SK-N-SH treated with all-trans-retinoic acid at 6 μM for 48 hours (cell line): ENCODE measurements around the gene TFG.

ENCODE experiments used
- ATAC-seq: fragments of 200-7000 bp; cut with Tn5 transposase; 3 replicates; pipeline ENCODE4 v1.9.1; 2020; ENCODE audit warnings: mild to moderate bottlenecking, moderate library complexity
- ARNTL ChIP-seq: fragments of 450-650 bp; formaldehyde crosslinking; IDR thresholded peaks from 2 replicates; pipeline ENCODE4 v1.5.0; 2020; ENCODE audit warnings: low read depth, mild to moderate bottlenecking, moderate library complexity, borderline replicate concordance
- BACH2 ChIP-seq: fragments of 250-450 bp; sonication (Bioruptor Pico); IDR thresholded peaks from 2 replicates; pipeline ENCODE4 v1.9.0; 2021; ENCODE audit warnings: mild to moderate bottlenecking, borderline replicate concordance
- CSDC2 ChIP-seq: fragments of 250-450 bp; sonication (Bioruptor Pico); IDR thresholded peaks from 2 replicates; pipeline ENCODE4 v1.5.0; 2020; ENCODE audit warnings: mild to moderate bottlenecking, moderate library complexity
- CSRNP3 ChIP-seq: fragments of 250-450 bp; sonication (Bioruptor Pico); IDR thresholded peaks from 2 replicates; pipeline ENCODE4 v1.5.1; 2021; ENCODE audit warnings: mild to moderate bottlenecking, moderate library complexity
- ESRRG ChIP-seq: fragments of 250-450 bp; sonication (Bioruptor Pico); IDR thresholded peaks from 2 replicates; pipeline ENCODE4 v1.6.1; 2021; ENCODE audit warnings: mild to moderate bottlenecking
- GLIS3 ChIP-seq: fragments of 250-450 bp; sonication (Bioruptor Pico); IDR thresholded peaks from 2 replicates; pipeline ENCODE4 v1.5.0; 2020; ENCODE audit warnings: mild to moderate bottlenecking, moderate library complexity
- ISL1 ChIP-seq: fragments of 250-450 bp; sonication (Bioruptor Pico); IDR thresholded peaks from 2 replicates; pipeline ENCODE4 v2.1.2; 2022; ENCODE audit warnings: mild to moderate bottlenecking, moderate library complexity
- OSR1 ChIP-seq: fragments of 250-450 bp; sonication (Bioruptor Pico); IDR thresholded peaks from 2 replicates; pipeline ENCODE4 v1.8.0; 2022; ENCODE audit warnings: moderate library complexity, mild to moderate bottlenecking, inconsistent platforms
- POU6F1 ChIP-seq: fragments of 250-450 bp; sonication (Bioruptor Pico); IDR thresholded peaks from 2 replicates; pipeline ENCODE4 v1.8.0; 2021; ENCODE audit warnings: low read depth, mild to moderate bottlenecking, moderate library complexity, borderline replicate concordance
- PPARA ChIP-seq: fragments of 250-450 bp; sonication (Bioruptor Pico); IDR thresholded peaks from 2 replicates; pipeline ENCODE4 v1.5.0; 2020; ENCODE audit warnings: mild to moderate bottlenecking, borderline replicate concordance
- TOX ChIP-seq: fragments of 250-450 bp; sonication (Bioruptor Pico); IDR thresholded peaks from 2 replicates; pipeline ENCODE4 v1.8.0; 2021; ENCODE audit warnings: mild to moderate bottlenecking, moderate library complexity, borderline replicate concordance
- ZC3H10 ChIP-seq: fragments of 250-450 bp; sonication (Bioruptor Pico); IDR thresholded peaks from 2 replicates; pipeline ENCODE4 v1.5.1; 2021; ENCODE audit warnings: mild to moderate bottlenecking, moderate library complexity
- ZFP3 ChIP-seq: fragments of 250-450 bp; sonication (Bioruptor Pico); IDR thresholded peaks from 2 replicates; pipeline ENCODE4 v1.5.0; 2020; ENCODE audit warnings: mild to moderate bottlenecking, moderate library complexity
- ZFP30 ChIP-seq: fragments of 450-650 bp; formaldehyde crosslinking; IDR thresholded peaks from 2 replicates; pipeline ENCODE4 v1.5.0; 2022; ENCODE audit warnings: mild to moderate bottlenecking, moderate library complexity
- ZNF565 ChIP-seq: fragments of 450-650 bp; formaldehyde crosslinking; conservative IDR thresholded peaks from 2 replicates; pipeline ENCODE4 v1.5.0; 2020; ENCODE audit warnings: low read depth, mild to moderate bottlenecking, moderate library complexity
- ZNF70 ChIP-seq: fragments of 450-650 bp; formaldehyde crosslinking; IDR thresholded peaks from 2 replicates; pipeline ENCODE4 v1.5.0; 2020; ENCODE audit warnings: mild to moderate bottlenecking, moderate library complexity
- ZNF8 ChIP-seq: fragments of 450-650 bp; formaldehyde crosslinking; IDR thresholded peaks from 2 replicates; pipeline ENCODE4 v1.5.0; 2020; ENCODE audit warnings: mild to moderate bottlenecking, moderate library complexity
- TF ChIP-seq, protein P1 (sequence below): fragments of 250-450 bp; sonication (Bioruptor Pico); IDR thresholded peaks from 2 replicates; pipeline ENCODE4 v1.5.0; 2020; ENCODE audit warnings: mild to moderate bottlenecking, moderate library complexity
- TF ChIP-seq, protein P2 (sequence below): fragments of 250-450 bp; sonication (Bioruptor Pico); IDR thresholded peaks from 2 replicates; pipeline ENCODE4 v1.5.1; 2020; ENCODE audit warnings: low read depth, mild to moderate bottlenecking, moderate library complexity

The TFG gene

DNA sequence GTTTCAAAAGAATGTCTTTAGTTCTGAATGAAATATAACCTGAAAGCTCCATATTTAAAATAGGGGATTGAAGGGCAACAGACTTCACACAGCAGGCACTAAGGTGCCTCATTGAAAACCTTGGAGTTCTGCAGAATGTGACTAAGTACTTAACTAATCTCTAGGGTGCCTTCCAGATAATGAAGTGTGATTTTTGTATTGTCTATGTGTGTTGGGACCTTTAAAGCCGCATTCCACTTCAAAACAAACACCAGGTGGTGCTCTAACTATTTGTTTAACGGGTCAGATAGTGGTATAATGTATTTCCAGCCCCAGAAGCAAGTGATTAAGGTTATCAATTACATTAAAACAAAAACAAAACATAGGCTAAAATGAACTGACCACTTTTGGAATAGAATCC lies 28.0 kb downstream of the TFG start:
- TF ChIP-seq ARNTL (CRISPR knock-in tag): no peak
- TF ChIP-seq, protein P1, sequence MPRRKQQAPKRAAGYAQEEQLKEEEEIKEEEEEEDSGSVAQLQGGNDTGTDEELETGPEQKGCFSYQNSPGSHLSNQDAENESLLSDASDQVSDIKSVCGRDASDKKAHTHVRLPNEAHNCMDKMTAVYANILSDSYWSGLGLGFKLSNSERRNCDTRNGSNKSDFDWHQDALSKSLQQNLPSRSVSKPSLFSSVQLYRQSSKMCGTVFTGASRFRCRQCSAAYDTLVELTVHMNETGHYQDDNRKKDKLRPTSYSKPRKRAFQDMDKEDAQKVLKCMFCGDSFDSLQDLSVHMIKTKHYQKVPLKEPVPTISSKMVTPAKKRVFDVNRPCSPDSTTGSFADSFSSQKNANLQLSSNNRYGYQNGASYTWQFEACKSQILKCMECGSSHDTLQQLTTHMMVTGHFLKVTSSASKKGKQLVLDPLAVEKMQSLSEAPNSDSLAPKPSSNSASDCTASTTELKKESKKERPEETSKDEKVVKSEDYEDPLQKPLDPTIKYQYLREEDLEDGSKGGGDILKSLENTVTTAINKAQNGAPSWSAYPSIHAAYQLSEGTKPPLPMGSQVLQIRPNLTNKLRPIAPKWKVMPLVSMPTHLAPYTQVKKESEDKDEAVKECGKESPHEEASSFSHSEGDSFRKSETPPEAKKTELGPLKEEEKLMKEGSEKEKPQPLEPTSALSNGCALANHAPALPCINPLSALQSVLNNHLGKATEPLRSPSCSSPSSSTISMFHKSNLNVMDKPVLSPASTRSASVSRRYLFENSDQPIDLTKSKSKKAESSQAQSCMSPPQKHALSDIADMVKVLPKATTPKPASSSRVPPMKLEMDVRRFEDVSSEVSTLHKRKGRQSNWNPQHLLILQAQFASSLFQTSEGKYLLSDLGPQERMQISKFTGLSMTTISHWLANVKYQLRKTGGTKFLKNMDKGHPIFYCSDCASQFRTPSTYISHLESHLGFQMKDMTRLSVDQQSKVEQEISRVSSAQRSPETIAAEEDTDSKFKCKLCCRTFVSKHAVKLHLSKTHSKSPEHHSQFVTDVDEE (CRISPR knock-in tag): no peak
- TF ChIP-seq ZNF8 (CRISPR knock-in tag): no peak
- TF ChIP-seq, all 23 proteins: peak for 0
- ATAC-seq: peak; percentile 69; the same call in 2 of the 3 replicates

GRCh38 chr3:100740207-100740606 lies 30.9 kb downstream of the TFG start:
- ATAC-seq: no peak

GRCh38 chr3:100743535-100743934 lies 34.2 kb downstream of the TFG start:
- ATAC-seq: no peak
- TF ChIP-seq TOX (CRISPR knock-in tag): no peak
- no peak for TF ChIP-seq ARNTL (CRISPR knock-in tag)

More at GRCh38 chr3:100740207-100740606, 30.9 kb downstream of the TFG start:
- TF ChIP-seq ZNF70: no peak
- no peak for TF ChIP-seq ARNTL (CRISPR knock-in tag)
- no peak for TF ChIP-seq BACH2 (CRISPR knock-in tag)
- TF ChIP-seq ZC3H10 (CRISPR knock-in tag): no peak
- TF ChIP-seq OSR1 (CRISPR knock-in tag): no peak

GRCh38 chr3:100744671-100745070 lies 35.4 kb downstream of the TFG start:
- ATAC-seq: no peak
- TF ChIP-seq PPARA (CRISPR knock-in tag) (no peak), CSDC2 (no peak), ZNF8 (CRISPR knock-in tag) (no peak), TOX (CRISPR knock-in tag) (no peak), ESRRG (CRISPR knock-in tag) (no peak), ISL1 (CRISPR knock-in tag) (no peak), BACH2 (CRISPR knock-in tag) (no peak)
- TF ChIP-seq, protein P1 (CRISPR knock-in tag): no peak

GRCh38 chr3:100745617-100746016 lies 36.3 kb downstream of the TFG start:
- ATAC-seq: no peak

More at GRCh38 chr3:100745617-100746016, 36.3 kb downstream of the TFG start:
- TF ChIP-seq, protein P2, sequence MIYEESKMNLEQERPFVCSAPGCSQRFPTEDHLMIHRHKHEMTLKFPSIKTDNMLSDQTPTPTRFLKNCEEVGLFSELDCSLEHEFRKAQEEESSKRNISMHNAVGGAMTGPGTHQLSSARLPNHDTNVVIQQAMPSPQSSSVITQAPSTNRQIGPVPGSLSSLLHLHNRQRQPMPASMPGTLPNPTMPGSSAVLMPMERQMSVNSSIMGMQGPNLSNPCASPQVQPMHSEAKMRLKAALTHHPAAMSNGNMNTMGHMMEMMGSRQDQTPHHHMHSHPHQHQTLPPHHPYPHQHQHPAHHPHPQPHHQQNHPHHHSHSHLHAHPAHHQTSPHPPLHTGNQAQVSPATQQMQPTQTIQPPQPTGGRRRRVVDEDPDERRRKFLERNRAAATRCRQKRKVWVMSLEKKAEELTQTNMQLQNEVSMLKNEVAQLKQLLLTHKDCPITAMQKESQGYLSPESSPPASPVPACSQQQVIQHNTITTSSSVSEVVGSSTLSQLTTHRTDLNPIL: no peak
- no peak for TF ChIP-seq ZFP3 (CRISPR knock-in tag)
- TF ChIP-seq CSRNP3: no peak
- no peak for TF ChIP-seq ZNF565 (CRISPR knock-in tag)
- TF ChIP-seq GLIS3 (CRISPR knock-in tag): no peak
- no peak for TF ChIP-seq ZNF8 (CRISPR knock-in tag)
- no peak for TF ChIP-seq TOX (CRISPR knock-in tag)
- no peak for TF ChIP-seq ZFP30 (CRISPR knock-in tag)
- TF ChIP-seq POU6F1 (CRISPR knock-in tag): no peak
- TF ChIP-seq, protein P1 (CRISPR knock-in tag): no peak
